ENCODE measurements around the gene PAWR. TPM values are rescaled to one million over a fixed set of nuclear protein-coding genes. Genes with fewer than 3 reads are reported as not detected.
A peak's percentile ranks its signal among the peaks of the same experiment; 100 is the strongest.

The PAWR gene
- total and polyA plus RNA-seq, 2 donors from 2014 or later, result 30.7 to 69.2 TPM

DNA sequence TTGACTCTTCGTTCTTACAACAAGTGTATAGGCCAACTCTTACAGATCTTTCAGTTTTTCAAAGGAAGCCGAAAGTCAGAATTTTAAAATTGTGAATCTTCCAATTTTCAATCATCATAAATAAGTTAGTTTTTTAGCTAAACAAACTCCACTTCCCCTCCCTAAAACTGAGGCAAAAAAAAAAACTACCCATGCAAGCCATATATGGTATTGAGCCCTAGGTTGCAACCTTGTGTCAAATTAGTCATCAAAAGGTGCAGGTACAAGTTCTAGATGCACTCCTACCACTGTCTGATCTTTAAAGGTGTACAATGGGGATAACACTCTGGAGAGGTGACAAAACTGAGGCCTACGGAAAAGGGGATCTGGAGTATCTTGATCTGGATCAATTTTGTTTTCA lies 97.9 kb downstream of the PAWR start:
- Histone ChIP-seq H3K4me1 (ENCODE audit: control insufficient read depth in 2 of 3, insufficient read depth in 2 of 3, low read depth in 1 of 3, low read length in 3 of 3) (no peaks in the 10 kb centered on the region), H3K27ac (ENCODE audit: low read depth in 2 of 2, low read length in 2 of 2) (no peak overlapping the region), H3K4me3 (ENCODE audit: low read length in 3 of 3) (no peak overlapping the region), H3K9me3 (ENCODE audit: control insufficient read depth in 2 of 3, insufficient read depth in 1 of 3, low read length in 3 of 3) (no peaks in the 10 kb centered on the region), H3K27me3 (ENCODE audit: control insufficient read depth, insufficient read depth, low read length) (no peaks in the 10 kb centered on the region), H3K9ac (ENCODE audit: low read length in 3 of 3) (no peak overlapping the region), H3K36me3 (ENCODE audit: control insufficient read depth in 2 of 3, insufficient read depth in 3 of 3, low read length in 3 of 3) (peaks cover 0 to 6% (median 2%) of the 10 kb centered on the region in 3 donors)
- no peak for FAIRE-seq
- no peak for TF ChIP-seq CTCF (IDR thresholded peaks at IDR 0.05; ENCODE audit: borderline replicate concordance, extremely low read depth, insufficient read depth)
- intact Hi-C loops (cut with DNase I), result no loop called here
- no peak for DNase-seq

DNA sequence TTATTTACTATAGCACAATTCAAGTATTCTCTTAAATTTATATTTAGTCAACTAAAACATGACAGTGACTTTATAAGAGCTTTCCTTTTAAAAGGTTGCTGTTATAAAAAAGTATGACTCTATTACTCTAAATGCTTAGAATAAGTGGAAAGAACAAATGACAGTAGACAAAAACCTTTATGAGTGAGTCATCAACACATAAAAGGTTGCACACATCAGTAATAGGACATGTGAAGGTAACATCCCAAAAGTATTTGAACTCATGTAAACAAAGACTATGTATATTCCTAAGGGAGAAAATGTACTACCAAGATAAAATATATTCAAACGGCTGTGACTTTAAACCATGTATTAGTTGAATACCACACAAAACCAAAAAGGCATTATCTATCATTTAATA lies 98.8 kb downstream of the PAWR start:
- Histone ChIP-seq H3K9me3 (ENCODE audit: control insufficient read depth in 2 of 3, insufficient read depth in 1 of 3, low read length in 3 of 3) (no peaks in the 10 kb centered on the region), H3K36me3 (ENCODE audit: control insufficient read depth in 2 of 3, insufficient read depth in 3 of 3, low read length in 3 of 3) (peaks cover 0 to 7% (median 2%) of the 10 kb centered on the region in 3 donors), H3K4me1 (ENCODE audit: control insufficient read depth in 2 of 3, insufficient read depth in 2 of 3, low read depth in 1 of 3, low read length in 3 of 3) (no peaks in the 10 kb centered on the region), H3K27me3 (ENCODE audit: control insufficient read depth, insufficient read depth, low read length) (no peaks in the 10 kb centered on the region), H3K4me3 (ENCODE audit: low read length in 3 of 3) (no peak overlapping the region), H3K27ac (ENCODE audit: low read depth in 2 of 2, low read length in 2 of 2) (no peak overlapping the region), H3K9ac (ENCODE audit: low read length in 3 of 3) (no peak overlapping the region)
- FAIRE-seq, result peak; percentile 49
- intact Hi-C loops (cut with DNase I), result no loop called here
- TF ChIP-seq CTCF (IDR thresholded peaks at IDR 0.05; ENCODE audit: borderline replicate concordance, extremely low read depth, insufficient read depth), result no peak
- no peak for DNase-seq

GRCh38 chr12:79590751-79591150 lies 100.0 kb downstream of the PAWR start:
- FAIRE-seq (no peak), DNase-seq (no peak)
- no peaks in the 10 kb centered on the region for H3K4me1 ChIP-seq (ENCODE audit: control insufficient read depth in 2 of 3, insufficient read depth in 2 of 3, low read depth in 1 of 3, low read length in 3 of 3)
- peaks cover 0 to 9% (median 2%) of the 10 kb centered on the region in 3 donors for H3K36me3 ChIP-seq (ENCODE audit: control insufficient read depth in 2 of 3, insufficient read depth in 3 of 3, low read length in 3 of 3)
- H3K9me3 ChIP-seq (ENCODE audit: control insufficient read depth in 2 of 3, insufficient read depth in 1 of 3, low read length in 3 of 3), result no peaks in the 10 kb centered on the region
- TF ChIP-seq CTCF (IDR thresholded peaks at IDR 0.05; ENCODE audit: borderline replicate concordance, extremely low read depth, insufficient read depth), result no peak
- H3K4me3 ChIP-seq (ENCODE audit: low read length in 3 of 3), result no peak overlapping the region
- intact Hi-C loops (cut with DNase I), result no loop called here
- no peak overlapping the region for H3K9ac ChIP-seq (ENCODE audit: low read length in 3 of 3)
- no peak overlapping the region for H3K27ac ChIP-seq (ENCODE audit: low read depth in 2 of 2, low read length in 2 of 2)
- no peaks in the 10 kb centered on the region for H3K27me3 ChIP-seq (ENCODE audit: control insufficient read depth, insufficient read depth, low read length)

- H3K36me3 ChIP-seq (ENCODE audit: control insufficient read depth in 2 of 3, insufficient read depth in 3 of 3, low read length in 3 of 3), result peaks cover 0 to 8% (median 2%) of the 10 kb centered on the region in 3 donors
- no peaks in the 10 kb centered on the region for H3K9me3 ChIP-seq (ENCODE audit: control insufficient read depth in 2 of 3, insufficient read depth in 1 of 3, low read length in 3 of 3)
- H3K4me3 ChIP-seq (ENCODE audit: low read length in 3 of 3), result no peak overlapping the region
- FAIRE-seq (no peak), DNase-seq (no peak)
- TF ChIP-seq CTCF (IDR thresholded peaks at IDR 0.05; ENCODE audit: borderline replicate concordance, extremely low read depth, insufficient read depth), result no peak
- no peaks in the 10 kb centered on the region for H3K27me3 ChIP-seq (ENCODE audit: control insufficient read depth, insufficient read depth, low read length)
- intact Hi-C loops (cut with DNase I), result no loop called here
- H3K9ac ChIP-seq (ENCODE audit: low read length in 3 of 3), result no peak overlapping the region
- no peaks in the 10 kb centered on the region for H3K4me1 ChIP-seq (ENCODE audit: control insufficient read depth in 2 of 3, insufficient read depth in 2 of 3, low read depth in 1 of 3, low read length in 3 of 3)
- H3K27ac ChIP-seq (ENCODE audit: low read depth in 2 of 2, low read length in 2 of 2), result no peak overlapping the region
Observed at GRCh38 chr12:79587368-79587767, 103.4 kb downstream of the PAWR start.

Data from kidney (tissue), 14 donors.